GM18873 (cell line): Measurements from ENCODE around the gene SLC2A6.

Source experiments
- ATAC-seq: cut with Tn5 transposase; IDR thresholded peaks from one replicate; pipeline ENCODE4 v1.9.1; 2021; ENCODE audit warnings: mild to moderate bottlenecking, moderate library complexity, moderate number of reproducible peaks; ENCODE audit not compliant: unreplicated experiment, low FRiP score

The SLC2A6 gene

DNA sequence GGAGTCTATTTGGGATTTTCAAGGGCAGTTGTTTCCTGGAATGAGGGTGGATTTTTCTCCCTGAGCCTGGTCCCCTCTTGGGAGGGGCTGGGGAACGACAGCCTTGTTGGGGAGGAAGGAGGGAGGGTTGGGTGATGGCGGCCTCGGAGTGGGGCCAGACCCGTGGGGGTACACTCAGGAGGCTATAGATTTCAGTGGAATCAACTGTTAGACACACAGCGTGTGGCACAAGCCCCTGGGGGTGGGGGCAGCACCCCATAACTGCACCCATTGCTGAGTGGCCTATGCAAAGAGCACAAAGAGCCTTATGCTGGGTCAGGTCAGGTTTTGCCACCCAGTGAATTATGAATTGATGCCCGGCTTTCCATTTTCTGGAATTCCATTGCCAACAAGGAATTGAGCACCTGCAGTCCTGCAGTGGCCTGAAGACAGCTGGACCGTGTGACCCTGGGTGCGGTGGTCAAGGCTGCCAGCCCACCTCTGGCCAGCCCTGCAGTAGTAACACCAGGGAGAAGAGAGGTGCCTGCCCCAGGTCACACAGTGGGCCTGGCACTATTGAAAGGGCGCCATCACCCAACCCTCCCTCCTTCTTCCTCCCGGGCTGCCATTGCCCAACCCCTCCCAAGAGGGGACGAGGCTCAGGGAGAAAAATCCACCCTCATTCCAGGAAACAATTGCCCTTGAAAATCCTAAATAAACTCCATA lies 37.5 kb upstream of the SLC2A6 start:
- ATAC-seq = no peak

DNA sequence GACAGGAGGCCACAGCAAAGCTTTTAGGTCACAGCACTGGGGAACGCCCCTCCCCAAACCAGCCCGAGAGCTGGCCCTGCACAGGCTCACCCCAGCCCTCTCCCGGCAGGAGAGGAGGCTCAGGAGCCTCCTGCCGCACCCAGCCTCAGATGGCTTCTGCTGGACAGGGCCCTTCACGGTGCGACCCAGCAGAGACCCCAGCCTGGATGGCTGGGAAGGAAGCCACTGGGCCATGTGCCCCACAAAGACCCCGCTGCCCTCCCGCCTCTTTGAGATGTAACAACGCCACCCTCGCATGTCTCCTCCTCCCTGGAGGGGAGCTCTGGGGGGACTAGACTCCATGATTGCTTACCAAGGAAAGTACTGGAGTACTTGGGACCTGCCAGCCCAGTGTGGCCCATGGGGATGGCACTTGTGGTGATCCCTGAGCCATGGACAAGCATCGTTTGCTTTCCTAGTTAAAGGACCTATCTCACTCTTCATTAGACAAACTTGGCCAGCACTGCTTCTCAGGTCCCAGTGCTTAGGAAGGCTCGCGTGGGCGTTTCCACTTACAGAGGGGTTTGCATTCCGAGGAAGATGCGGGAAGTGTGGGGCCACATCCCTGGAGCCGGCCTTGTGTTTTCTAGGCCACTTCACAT lies 36.8 kb upstream of the SLC2A6 start:
- ATAC-seq = no peak

DNA sequence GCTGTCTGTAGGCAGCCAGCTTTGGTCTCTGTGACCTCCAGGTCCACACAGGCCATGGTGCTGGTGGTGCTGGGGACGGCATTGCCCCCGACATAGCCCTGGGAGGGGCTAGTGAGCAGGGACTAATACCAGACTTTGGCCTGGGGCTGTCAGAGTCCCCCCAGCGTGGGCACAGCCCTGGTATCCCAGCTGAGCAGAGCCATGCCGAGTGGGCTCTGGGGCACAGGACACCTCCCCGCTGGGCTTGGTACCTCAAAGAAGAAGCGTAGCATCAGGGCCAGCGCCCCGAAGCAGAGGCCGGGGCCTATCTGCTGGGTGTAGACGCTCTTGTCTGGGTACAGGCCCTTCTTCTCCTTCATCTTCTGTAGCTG lies 36.3 kb upstream of the SLC2A6 start:
- ATAC-seq = no peak

DNA sequence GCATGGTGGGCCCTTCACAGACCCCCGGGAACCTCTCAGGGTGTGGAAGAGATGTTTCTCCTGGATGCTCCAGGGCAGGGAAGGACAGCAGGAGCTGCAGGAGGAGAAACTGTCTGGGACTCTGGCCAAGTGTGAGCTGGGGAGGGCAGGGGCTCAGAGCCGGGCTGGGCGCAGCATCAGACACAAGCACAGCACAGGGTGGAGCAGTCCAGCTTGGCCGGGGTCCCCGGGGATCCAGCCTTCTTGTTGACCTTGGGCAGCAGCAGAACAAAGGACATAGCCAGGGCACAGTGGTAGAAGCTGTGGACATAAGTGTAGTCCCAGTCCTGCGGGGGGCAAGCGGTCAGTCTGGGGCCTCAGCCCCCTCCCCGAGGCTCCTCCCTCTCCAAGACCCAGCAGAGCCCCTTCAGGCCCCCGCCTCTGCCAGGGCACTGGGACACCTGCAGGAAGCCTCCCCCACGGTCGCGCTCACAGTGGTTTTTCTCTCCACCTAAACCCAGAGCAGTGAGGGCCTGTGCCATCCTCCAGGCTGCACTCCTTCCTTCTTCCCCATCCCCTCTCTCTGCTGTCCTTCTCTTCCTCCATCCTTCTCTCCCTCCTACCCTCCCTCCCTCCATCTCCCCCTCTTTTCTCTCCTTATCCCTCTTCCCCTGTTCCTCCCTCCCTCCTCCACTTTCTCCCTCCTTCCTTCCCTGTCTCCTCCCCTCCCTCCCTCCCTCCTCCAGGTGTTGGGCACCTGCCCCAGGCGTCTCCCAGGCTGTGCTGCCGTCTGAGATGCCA lies 35.8 kb upstream of the SLC2A6 start:
- no peak for ATAC-seq

DNA sequence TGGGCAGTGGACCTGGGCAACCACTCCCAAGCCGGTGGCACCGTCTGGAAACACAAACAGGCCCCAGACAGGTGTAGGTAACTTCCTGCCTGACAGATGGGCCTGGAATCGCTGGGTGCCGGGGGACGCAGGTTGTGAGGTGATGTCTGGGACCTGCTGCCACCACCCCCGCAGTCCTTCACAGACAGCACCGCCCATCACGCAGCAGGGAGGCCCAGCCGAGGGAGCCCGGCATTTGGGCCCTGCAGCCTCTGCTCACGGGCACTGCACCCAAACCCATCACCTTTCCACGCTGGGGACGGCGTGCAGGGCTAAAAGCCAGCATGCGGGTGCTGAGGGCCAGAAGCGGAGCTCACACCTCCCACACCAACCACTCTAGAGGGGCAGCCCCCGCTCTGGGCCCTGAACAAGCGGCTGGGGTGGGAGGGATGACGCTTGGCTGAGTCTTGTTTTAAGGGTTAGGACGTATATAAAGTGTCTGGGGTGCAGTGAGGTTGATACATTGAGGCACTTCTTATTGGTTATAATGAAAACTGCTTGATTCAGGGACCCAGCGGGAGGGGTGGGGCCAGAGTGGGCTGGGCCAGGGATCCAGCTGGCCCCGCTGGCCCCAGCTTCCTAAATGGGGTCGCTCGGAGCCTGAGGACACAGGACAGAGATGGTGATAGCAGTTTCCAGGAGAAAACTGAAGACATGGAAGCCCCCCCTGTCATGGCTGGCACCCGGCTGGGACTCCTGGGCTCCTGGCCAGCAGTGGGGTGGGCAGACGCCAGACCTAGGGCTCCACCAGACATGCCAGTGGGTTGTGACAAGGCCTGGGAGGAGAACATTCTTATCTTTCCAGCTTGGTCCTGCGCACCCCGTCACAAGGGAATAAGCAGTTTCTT lies 34.6 kb upstream of the SLC2A6 start:
- no peak for ATAC-seq

DNA sequence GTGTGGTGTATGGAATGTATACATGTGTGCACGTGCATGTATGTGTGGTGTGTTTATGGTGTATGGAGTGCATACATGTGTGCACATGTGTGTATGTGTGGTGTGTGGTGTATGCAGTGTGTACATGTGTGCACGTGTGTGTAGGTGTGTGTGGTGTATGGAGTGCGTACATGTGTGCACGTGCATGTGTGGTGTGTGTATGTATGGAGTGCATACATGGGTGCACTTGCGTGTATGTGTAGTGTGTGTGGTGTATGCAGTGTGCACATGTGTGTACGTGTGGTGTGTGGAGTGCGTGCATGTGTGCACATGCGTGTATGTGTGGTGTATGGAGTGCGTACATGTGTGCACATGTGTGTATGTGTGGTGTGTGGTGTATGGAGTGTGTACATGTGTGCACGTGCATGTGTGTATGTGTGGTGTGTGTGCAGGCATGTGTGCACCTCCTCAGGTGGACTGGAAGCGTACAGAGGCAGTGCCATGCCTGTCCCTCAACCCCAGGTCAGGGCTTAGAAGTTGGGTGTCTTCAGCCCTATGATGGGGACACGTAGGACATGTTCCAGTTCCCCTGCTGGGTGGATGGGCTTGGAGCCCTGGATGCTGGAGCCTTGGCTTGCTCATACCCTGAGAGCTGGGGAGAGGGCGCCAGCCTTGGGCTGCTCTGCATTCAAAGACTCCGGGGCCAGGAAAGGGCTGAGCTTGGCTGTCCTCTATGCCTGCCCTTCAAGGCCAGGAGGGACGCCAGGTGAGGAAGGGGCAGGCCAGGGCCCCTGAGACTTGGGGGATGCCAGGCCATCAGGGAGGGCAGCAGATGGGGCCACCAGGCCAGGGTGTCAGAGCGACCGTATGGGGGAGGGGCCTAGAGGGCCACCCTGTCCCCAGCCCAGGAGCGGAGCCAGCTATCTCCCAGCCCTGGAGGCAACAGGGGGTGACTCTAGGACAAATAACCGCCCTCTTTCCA lies 33.6 kb upstream of the SLC2A6 start:
- ATAC-seq = no peak

DNA sequence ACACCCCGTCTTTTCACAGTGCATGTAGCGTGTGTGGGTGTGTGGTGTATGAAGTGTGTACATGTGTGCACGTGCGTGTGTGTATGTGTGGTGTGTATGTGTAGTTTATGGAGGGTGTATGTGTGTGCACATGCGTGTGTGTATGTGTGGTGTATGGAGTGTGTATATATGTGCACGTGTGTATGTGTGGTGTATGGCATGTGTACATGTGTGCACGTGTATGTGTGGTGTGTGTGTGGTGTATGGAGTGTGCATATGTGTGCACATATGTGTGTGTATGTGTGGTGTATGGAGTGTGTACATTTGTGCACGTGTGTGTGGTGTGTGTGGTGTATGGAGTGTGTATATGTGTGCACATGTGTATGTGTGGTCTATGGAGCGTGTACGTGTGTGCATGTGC lies 32.7 kb upstream of the SLC2A6 start:
- ATAC-seq = no peak

DNA sequence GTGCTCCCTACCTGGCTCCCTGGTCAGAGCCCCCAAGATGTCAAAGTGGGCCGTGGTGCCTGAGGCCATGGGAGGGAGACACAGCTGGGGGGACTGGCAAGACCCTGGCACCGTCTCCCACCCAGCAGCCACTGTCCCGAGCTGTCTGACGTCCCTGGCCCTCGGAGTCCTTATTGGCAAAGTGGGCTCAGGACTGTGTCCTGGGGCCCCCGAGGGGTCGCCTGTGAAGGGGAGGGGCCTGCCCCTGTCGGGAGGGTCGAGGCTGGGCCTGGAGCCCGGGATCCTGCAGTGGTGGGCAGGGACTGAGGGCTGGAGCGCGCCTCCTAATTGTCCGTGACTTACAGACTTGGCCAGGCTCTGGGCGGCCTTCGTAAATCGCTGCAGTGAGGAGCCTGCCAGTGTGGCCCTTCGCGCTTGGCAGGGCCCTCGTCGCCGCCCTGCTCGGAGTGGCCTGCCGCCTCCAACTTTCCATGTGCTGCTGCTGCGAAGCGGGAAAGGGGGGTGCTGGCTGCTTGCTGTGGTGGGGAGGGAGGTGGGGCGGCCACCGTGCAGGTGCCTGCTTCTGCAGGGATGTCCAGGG lies 32.1 kb upstream of the SLC2A6 start:
- no peak for ATAC-seq

DNA sequence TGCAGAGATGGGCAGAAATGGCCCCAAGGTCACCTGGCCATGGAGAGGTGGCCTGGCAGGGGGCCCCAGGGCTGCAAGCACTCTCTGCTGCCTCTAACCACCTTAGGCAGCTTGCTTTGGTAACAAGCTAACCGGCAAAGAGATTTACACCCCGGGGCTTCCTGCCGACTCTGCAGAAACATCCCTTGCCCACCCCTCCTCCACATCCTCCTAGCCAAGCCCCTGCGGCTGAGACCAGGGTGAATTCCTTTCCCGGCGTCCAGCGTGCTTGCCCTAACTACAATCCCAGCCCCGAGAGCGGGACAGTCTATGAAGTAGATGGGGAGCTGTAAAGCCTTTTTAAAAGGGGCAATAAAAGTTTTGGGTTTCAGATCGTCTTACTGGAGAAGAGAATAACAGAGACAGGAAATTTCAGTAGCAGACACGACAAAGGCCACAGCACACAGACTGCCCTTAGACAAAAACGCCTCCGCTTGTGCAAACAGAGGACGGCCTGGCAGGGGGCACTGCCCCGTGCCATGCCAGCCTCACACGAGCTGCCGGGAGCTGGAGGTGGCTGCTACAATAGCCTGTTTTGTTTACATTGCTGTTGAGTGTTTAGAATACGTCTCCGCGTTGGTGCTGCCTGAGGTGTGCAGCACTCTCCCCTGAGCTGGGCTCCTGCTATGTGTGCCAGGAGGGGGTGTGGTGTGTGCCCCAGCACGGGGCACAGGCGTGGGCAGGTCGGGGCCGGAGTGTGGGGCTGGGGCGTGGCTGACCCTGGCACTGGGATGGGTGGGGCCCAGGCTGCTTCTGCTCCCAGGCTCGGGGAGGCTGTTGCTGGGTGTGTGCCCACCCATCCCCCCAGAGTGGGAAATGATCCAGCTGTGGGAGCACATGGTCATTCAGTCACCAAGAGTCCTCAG lies 30.5 kb upstream of the SLC2A6 start:
- no peak for ATAC-seq

DNA sequence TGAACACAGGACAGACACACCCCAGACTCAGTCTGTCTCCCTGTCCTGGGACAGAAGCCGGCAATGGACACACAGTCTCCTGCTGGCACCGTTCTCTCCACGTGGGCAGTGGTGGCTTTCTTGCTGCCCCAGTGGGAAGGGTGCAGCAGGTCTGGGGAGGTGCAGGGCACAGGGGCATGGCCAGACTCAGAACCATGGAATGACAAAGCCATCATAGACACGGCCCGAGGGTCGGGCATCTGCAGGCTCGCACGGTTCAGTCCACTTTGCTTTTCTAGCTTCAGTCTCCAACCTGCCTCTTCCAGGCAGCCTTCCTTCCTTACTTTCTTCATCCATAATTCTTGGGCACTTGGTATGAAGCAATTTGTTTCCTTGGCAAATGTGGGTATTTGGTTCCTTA lies 29.1 kb upstream of the SLC2A6 start:
- no peak for ATAC-seq

DNA sequence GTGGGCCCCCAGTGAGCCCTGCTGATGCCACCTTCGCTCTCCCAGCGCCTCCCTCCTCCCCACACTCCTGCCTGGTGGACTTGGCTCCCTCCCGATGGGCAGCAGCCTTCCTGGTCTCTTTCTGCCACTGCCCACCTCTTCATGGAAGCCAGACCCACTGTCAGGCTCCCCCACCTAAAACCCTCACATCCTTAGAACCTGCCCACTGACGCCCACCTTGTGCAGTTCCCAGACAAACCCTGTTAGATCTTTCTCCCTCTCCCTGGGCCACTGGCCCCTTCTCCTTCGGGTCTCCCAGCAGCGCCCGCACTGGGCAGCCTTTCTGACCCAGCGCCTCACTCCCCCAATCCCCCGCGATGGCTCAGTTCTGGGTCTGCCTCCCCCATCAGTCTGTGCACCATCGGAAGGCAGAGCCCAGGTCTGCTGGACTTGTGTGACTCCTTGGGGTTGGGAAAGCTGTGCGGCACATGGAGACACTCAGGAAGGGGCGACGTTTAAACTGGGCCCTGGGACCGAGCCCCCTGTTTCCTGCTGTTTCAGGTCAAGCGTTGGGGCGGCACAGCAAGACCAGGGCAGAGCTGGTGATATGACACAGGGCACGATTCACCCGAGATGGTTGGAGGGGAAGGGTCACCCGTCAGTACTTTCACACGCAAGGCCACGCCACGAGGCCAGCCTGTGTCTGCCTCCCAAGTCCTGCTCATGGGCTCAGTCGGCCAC lies 28.5 kb upstream of the SLC2A6 start:
- no peak for ATAC-seq

DNA sequence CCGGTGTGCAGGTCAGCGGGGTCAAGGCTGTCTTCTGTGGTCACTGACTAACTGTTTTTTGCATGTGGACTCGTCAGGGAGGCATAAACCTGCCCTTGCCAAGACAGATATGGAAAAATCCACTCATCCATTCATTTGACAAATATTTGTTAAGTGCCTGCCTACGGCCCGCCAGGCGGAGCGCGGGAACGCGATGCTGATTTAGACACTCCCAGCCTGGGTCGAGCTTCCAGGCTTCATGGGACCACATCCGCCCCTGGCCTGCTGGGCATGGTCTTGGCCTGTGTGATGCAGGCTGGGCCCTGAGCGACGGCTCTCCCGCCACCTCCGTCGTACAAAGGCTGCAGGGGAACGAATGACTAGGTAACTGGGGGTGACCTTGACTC lies 27.7 kb upstream of the SLC2A6 start:
- ATAC-seq = no peak

DNA sequence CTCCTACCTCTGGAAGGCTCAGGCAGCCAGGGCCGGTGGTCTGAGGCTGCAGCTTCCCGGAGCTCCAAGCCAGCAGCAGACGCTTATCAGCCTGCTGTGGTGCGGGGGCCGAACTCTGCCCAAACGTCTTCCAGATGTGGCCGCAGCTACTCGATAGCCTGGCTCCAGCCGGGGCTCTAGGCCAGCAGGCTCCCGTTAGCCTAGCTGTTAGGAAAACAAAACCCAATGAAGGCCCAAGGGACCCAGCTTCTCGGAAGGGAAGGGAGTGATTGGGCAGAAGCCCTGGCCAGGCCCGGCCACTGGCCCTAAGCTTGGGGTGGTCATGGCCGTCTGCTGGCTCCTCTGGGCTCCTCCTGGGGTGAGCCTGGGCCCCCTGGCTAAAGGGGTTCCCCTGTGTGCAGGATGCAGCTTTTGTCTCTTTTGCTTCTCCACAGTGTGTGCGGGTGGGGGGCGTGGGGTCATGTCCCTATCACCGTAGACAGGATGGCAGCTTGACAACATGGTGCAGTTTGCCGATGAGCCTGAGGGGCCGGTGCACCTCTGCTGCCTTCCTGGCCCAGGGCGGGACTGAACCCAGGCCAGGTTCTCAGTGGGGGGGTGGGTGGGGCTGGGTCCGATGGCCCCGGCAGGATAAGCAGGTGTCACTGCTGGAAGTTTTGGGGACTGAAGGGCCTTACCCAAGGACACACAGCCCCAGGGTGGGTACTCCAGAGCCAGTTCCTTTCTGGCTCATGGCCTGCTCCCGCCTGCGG lies 27.2 kb upstream of the SLC2A6 start:
- ATAC-seq = no peak

DNA sequence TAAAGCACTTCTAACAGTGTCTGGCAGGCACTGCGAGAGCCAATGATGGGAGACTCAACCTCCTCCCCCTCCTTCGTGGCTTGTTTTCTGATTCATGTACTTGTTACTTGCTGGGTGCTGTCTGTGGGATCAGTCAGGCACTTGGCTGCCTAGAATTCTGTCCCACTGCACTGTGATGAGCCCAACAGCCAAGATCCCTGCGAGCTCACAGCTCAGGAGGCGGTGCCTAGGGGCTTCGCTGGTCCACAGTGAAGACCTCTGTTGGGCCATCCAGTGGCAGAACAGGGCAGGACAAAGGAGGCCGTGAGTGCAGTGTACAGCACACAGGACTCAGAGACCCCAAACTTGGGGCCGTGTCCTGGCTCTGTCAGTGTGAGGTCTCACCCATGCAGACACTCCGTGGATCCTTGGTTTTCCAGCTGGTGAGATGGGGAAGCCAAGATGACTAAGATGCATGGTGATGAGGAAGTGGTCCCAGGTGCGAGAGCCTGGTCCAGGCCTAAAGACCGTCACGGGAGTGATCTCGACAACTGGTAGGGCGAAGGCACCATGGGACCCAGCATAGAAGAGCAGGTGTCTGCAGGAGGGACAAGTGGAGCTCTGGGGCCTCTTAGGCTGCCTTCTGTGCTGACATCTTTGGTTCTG lies 26.4 kb upstream of the SLC2A6 start:
- ATAC-seq = no peak

DNA sequence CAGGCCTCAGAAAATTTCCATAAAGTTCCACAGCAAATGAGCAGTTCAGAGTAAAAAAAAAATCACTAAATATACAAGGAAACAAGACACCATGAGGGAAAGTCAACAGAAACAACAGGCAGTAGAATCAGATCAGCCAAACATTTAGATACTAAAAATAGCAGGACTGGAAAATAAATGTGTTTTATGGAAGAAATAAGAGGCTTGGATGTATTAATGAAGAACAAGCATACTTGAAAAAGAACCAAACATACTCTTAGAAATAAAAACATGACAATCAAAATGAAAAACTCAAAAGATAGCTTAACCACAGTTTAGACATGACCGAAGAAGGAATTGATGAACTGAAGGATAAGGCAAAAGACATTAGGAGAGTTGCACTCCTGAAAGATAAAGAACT lies 23.2 kb upstream of the SLC2A6 start:
- ATAC-seq = no peak

DNA sequence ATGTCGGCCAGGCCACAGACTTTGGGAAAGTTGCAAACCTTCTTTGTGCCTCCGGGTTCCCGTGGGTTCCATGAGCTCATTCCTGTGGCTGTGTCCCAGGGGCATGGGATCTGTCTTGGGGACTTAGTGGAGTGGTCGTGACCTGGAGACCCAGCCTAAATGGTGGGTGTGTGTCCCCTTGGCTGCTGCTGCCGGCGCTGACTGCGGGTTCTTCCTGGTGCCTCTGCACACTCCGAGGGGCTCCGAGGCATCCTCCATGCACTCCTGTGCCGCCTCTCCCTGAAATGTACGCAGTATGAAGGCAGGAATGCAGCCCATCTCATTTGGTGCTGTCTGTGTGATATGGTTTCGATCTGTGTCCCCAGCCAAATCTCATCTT lies 21.0 kb upstream of the SLC2A6 start:
- no peak for ATAC-seq
